GM13977 (cell line): ENCODE measurements around the gene BATF3.
"Not testable (repeated sequence)": the region's sequence is repeated elsewhere in the genome, so short reads cannot be mapped to it uniquely, and the experiment has no call there.

Experiments used
- DNase-seq: peaks from one replicate; pipeline ENCODE4 v3.0.0; 2012; ENCODE audit warnings: low spot score
- CTCF ChIP-seq: IDR thresholded peaks from 2 replicates; pipeline ENCODE4 v1.5.1; 2012; ENCODE audit warnings: mild to moderate bottlenecking, control low read depth; ENCODE audit not compliant: insufficient read depth; ENCODE audit errors: extremely low read depth, missing control alignments
- in situ Hi-C: fragments of 300-500 bp; cut with MboI; formaldehyde crosslinking; loops from one replicate; pipeline ENCODE4 v1.12.0; 2022; ENCODE audit warnings: low sequenced_read_pairs, low pct_unique_long_range_greater_than_20kb, mixed read lengths, inconsistent platforms; ENCODE audit not compliant: unreplicated experiment

Gene BATF3

DNA sequence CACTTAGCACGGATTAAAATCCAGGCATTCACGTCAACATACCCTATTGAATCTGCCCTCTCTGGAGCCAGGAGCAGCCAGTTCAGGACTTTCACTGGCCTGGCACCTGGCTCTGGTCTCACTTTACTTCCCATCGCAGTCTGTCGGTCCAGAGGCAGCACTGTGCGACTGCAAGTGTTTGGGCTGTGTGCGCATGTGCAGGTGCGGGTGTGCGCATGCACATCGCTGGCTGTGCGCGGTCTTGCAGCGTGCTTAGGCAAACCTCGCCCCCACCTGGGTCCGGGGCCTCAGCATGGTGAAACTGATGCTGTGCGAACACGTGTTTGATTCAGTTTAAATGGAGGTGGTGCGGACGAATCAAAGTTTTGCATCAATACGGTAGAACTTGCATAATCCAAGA lies 53.1 kb downstream of the BATF3 start:
- no peak for DNase-seq
- in situ Hi-C loops = no loop called here

GRCh38 chr1:212645546-212646543 lies 53.8 kb downstream of the BATF3 start:
- in situ Hi-C loops = no loop called here

More for the DNA sequence above, 53.1 kb downstream of the BATF3 start:
- TF ChIP-seq CTCF = no peak

DNA sequence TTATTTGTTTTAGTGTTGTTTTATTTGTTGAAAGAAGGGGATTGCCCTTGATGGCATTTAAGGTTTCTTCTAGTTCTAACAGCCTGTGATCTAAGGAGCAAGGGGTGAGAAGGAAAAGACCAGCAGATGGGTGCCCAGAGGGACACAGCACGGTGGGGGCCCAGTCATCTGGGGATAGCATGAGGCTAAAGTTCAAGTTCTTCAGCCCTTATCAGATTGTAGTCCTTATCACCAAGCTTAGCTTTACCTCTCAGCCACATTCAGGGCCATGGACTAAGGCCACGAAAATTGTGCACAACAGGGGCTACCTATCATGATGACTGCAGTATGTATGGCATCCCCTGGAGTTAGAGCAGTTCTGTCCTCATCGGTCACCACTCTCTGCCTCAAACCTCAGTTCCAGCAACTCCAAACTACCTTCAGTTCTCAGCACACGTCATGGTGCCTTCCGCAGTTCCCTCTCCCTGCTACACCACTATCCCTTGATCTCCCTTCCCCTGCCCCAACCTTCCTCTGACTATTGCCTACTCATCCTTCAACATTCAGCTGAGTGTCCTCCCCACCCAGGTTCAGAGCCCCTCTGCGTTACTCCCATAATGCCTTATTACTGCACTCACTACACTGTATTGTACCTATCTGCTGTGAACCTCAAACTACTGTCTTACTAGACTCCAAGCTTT lies 54.6 kb downstream of the BATF3 start:
- in situ Hi-C loops = no loop called here
- TF ChIP-seq CTCF = no peak
- no peak for DNase-seq

More at GRCh38 chr1:212645546-212646543, 53.8 kb downstream of the BATF3 start:
- no peak for DNase-seq
- TF ChIP-seq CTCF = no peak

DNA sequence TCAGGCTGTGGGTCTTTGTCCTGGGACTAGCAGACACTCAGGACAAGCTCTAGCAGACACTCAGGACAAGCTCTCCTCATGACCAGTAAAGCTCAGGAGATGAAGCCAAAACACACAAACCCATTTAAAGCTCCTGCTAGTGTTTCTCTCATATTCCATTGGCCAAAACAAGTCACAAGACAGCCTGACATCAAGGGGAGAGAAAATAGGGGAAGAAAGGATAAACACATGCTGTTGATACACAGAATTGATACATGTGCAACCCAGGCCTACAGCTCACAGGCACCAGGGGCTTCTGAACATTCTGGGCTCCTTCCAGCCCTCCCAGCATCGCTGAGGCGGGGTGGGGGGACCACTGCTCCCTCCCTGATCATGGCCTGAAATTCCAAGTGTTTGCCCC lies 55.8 kb downstream of the BATF3 start:
- in situ Hi-C loops = no loop called here
- no peak for TF ChIP-seq CTCF
- DNase-seq = no peak

DNA sequence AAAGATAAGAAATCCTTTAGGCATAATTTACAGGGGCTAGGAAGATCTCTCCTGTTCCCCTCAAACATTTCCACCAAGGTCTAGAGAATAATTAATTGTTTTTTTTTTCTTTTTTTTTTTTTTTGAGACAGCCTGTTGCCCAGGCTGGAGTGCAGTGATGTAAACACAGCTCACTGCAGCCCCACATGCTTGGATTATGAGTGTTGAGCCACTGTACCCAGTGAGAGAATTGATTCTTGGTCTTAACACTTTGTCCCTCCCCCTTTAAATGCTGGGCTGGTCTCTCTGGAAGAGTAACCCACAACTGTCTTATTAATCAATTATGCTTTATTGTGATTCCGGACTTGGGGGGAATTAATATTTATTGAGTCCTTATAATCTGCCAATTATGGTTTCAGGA lies 57.7 kb downstream of the BATF3 start:
- TF ChIP-seq CTCF = no peak
- no peak for DNase-seq
- in situ Hi-C loops = no loop called here

DNA sequence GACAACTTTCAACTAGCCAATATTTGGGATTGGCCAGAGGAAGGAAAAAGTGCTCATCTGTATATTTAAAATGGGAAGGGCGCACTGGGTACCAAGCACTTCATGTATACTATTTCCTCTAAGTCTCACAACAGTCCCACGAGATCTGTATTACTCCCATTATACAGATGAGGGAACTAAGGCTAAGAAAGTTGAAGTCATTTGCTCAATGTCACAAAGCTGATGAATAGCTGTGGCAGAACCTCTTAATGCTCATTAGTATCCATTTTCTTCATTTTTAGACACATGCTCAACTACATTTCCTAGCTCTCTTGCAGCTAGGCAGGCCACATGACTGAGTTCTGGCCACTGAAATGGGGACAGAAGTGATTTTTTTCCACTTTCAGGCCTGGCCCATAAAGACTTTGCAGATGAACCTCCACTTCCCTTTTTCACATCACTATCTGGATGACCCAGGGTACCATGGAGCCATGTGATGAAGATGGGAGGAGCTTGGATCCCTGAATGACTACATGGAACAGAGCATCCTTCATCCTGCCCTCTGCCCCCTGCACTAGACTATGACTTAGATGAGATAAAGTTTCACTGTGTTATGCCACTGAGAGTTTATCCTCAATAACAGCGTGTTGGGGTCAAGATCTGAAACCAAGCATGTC lies 59.3 kb downstream of the BATF3 start:
- DNase-seq = no peak
- in situ Hi-C loops = no loop called here
- TF ChIP-seq CTCF = no peak

DNA sequence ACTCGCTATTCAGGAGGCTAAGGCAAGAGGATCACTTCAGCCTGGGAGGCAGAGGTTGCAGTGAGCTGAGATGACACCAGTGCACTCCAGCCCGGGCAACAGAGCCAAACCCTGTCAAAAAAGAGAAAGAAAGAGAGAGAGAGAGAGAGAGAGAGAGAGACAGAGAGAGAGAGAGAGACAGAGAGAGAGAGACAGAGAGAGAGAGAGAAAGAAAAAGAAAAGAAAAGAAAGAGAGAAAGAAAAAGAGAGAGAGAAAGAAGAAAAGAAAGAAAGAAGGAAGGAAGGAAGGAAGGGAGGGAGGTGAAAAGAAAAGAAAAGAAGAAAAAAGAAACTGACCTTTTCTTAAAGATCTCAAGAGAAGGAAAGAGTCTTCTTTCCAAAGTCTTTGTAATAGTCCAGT lies 60.1 kb downstream of the BATF3 start:
- DNase-seq, in situ Hi-C loops: not testable (repeated sequence)
